ENCODE data around the gene PRIMPOL.

PRIMPOL gene

GRCh38 chr4:184668096-184668495 lies 18.6 kb downstream of the PRIMPOL start:
- DNase-seq (ENCODE audit: low read depth in 3 of 3): no peak

- DNase-seq (ENCODE audit: low read depth in 3 of 3): no peak
Measured at GRCh38 chr4:184668511-184669114, 19.1 kb downstream of the PRIMPOL start.

DNA sequence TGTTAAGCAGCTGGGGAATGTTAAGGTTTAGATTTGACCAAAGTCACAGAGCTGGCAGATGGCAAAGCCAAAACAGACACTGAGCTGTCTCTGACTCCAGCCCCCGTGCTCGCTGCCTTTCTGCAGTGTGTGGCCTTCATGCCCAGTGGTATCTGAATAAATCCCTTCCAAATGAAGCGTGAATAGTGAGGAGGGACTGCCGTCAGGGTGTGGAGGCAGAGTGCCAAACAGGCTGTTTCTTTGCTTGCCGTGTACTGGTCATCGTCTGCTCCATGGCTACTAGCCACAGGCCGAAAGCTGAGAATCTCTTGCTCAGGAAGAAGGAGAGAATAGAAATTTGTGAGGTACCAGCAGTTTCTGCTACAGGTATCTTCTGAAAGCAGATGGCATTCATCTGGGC lies 19.7 kb downstream of the PRIMPOL start:
- no peak for DNase-seq (ENCODE audit: low read depth in 3 of 3)

GRCh38 chr4:184671101-184671500 lies 21.6 kb downstream of the PRIMPOL start:
- no peak for DNase-seq (ENCODE audit: low read depth in 3 of 3)

DNA sequence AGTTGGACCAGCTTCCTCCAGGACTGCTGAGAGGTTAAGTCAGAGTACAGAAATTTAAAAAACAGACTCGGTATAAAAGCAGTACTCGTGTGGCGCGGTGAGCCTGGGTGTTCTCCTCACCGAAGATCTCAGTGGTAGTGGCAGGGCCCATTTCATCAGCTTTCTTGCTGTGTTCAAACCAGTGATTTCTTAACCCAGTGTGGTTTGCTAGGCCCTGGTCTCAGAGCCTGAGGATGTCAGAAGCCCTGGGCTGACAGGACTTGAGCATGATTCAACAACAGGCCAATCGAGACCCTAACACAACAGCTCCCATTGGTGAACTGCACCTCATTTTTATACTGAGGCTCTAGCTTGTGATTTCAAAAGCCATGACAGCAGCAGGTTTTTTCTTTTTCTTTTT lies 23.2 kb downstream of the PRIMPOL start:
- DNase-seq (ENCODE audit: low read depth in 3 of 3): no peak

GRCh38 chr4:184674011-184674410 lies 24.5 kb downstream of the PRIMPOL start:
- DNase-seq (ENCODE audit: low read depth in 3 of 3): no peak

DNA sequence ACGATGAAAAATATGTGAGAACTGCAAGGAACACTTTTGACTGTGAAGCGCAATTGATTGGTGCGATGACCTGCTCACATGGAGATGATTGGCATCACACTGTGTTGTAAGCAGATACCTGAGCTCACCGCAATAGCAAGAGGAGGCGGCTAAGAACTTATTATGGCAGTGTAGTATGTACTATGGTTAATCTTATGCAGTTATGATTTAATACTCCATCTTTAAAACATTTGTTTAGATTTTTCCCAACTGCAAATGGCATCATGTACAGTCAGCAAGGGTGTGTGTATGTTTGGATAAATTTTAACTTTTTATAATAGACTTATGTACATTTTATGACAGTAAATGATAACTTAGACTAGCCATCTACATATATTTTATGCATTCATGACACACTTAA lies 25.5 kb downstream of the PRIMPOL start:
- DNase-seq (ENCODE audit: low read depth in 3 of 3): no peak

DNA sequence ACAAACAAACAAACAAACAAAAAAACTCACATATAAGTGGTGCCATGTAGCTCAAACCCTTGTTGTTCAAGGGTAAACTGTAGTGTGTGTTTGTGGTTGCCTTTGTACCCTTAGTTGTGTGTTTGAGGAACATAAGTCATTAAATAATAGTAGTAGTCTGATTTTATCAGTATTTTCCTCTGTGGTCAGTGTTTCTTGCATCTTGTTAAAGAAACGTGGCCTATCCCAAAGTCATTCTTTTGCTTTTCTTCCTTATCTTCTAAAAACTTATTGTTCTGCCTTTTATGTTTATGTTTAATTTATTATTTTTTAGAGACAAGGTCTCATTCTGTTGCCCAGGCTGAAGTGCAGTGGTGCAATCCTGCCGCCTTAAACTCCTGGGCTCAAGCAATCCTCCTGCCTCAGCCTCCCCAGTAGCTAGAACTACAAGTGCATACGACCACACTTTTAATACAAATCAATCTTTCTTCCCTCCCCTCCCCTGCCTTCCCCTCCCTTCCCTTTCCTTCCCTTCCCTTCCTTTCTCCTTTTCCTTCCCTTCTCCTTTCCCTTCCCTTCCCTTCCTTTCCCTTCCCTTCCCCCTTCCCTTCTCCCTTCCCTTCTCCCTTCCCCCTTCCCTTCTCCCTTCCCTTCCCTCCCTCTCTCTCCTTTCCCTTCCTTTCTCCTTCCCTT lies 26.4 kb downstream of the PRIMPOL start:
- DNase-seq (ENCODE audit: low read depth in 3 of 3): no peak

GRCh38 chr4:184680698-184681097 lies 31.2 kb downstream of the PRIMPOL start:
- no peak for DNase-seq (ENCODE audit: low read depth in 3 of 3)

GRCh38 chr4:184681916-184682315 lies 32.4 kb downstream of the PRIMPOL start:
- no peak for DNase-seq (ENCODE audit: low read depth in 3 of 3)

DNA sequence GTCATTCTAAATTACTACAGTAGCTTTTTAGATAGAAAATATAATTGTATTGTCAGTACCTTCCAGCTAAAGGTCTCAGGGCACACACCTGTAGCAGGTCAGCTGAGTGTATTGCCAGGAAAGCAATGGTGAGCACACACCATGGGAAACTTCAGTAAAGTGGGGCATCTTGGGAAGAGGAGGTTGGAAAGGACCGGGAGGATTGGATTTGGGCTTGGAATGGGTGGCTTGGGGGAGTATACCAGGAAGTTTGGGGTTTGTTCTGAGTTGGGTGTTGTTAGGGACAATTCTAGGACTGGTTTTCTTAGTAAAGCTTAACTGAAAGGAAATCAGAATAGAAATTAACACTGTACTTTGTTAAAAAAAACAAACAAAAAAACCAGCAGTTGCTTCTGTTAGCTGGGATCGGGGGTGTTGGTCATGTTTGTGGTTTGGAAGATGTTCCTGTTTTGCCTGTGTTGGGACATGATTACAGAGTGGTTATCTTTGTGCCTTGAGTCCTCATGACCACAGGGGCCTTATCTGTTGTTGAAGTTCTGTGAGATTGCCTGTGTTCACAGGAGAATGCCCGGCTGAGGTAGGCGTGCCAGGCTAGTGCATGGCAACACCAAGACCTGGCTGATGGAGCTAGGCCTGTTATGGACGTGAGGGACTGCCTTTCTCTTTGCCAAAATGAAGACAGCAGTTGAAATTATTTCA lies 35.1 kb downstream of the PRIMPOL start:
- no peak for DNase-seq (ENCODE audit: low read depth in 3 of 3)

DNA sequence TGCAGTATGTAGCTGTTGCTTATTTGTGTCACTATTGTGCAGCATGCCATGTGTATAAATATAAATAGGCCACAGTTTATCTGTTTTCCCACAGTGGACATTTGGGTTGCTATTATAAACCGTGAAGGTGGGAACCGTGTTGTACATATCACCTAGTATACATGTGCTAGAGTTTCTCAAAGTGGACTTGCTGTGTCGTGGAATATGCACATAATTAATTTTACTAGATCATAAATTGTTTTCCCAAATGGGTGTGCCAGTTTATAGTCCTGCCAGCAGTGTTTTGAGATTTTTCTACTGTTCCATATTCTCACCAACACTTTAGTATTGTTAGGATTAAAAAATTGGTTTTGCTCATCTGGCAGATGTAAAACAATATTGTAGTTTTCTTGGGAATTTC lies 38.5 kb downstream of the PRIMPOL start:
- no peak for DNase-seq (ENCODE audit: low read depth in 3 of 3)

DNA sequence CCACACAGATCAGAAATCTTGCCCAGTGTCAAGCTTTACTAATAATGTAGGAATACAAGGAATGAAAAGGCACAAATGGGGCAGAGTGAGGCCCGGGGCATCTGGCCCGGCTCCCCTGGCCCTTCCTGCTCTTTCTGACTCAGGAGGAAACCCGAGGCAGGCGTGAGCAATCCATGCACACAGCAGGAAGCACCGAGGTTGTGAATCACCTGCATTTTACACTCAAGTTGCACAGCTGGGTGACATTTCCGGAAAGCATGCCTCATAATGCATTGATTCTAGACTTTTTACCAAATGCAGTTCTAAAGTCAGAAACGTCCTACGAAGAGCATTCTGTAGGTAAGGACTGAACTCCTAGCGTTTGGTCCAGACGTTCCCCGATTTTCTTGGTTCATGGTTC lies 38.9 kb downstream of the PRIMPOL start:
- DNase-seq (ENCODE audit: low read depth in 3 of 3): no peak

- DNase-seq (ENCODE audit: low read depth in 3 of 3): no peak
Measured at GRCh38 chr4:184689681-184690080, 40.1 kb downstream of the PRIMPOL start.

DNA sequence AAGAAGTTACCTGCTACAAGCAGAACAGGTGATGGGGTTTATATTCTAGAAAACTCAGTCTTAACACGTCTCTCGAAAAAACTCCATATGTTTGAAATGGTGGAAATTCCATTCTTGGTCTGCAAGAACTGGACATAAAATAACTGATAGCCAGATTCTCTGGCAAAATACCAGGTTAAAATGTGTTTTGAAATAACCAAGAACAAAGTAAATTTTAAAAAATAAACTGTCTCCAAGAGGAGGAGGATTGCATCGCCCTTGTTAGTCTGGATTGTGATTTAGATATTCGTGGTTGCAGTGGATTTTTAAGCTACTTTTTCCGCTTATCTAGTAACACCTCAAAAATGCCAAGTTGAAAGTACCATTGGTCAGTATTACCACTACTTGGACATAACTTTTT lies 43.5 kb downstream of the PRIMPOL start:
- DNase-seq (ENCODE audit: low read depth in 3 of 3): no peak

DNA sequence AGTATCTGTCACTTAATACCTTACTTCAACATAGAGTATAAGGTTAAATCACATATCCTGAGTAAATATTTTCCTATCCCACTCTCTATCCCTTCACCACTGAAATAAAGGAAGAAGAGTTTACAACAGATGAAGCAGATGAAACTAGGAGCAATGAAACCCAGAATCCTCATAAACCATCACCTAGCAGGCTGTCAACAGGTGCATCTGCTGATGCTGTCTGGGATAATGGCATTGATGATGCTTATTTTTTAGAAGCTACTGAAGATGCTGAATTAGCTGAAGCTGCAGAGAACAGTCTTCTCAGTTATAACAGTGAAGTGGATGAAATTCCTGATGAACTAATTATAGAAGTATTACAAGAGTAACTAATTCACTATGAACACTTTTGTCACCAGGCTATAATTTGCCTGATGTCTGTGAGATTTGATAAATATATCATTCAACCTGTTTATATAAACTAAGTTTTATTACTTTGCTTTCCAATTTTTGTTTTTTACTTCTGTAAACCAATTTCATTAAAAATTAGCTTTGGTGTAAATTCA lies 44.9 kb downstream of the PRIMPOL start:
- no peak for DNase-seq (ENCODE audit: low read depth in 3 of 3)

GRCh38 chr4:184695178-184695896 lies 45.8 kb downstream of the PRIMPOL start:
- no peak for DNase-seq (ENCODE audit: low read depth in 3 of 3)

DNA sequence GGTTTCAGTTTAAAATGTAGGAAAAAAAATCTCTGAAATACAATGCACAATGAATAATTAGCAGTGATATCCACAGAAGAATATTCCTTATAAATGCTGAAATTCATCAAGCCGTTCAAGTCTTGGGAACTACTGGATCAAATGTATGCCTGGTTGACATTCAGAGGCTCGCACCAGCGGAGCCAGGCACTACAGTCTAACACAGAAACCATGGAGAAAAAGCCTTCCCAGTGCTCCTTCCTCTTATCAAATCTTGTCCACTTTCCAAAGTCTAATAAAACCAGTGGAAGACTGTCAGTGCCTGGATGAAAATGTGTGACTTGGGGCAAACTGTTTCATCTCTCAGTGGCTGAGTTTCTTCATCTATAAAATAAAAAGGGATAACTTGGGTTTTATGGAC lies 48.4 kb downstream of the PRIMPOL start:
- no peak for DNase-seq (ENCODE audit: low read depth in 3 of 3)

- no peak for DNase-seq (ENCODE audit: low read depth in 3 of 3)
Measured at GRCh38 chr4:184699941-184700340, 50.4 kb downstream of the PRIMPOL start.

DNA sequence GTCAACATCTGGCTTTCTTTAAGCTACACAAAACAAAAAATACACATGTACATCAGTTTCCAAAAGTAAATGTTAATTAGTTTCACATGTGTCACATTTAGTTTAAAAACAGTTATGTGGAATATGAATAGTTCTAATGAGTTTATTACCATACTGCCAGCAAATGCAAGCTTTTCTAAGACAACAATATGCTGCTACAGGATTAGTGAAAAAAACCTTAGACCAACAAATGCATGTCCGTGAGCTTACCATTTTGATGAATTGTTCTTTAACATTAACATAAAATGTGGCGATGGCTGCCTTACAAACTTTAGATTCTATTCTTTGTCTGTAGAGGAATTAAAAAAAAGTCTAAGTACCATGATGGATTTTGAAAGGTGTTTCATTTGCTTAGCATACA lies 52.6 kb downstream of the PRIMPOL start:
- no peak for DNase-seq (ENCODE audit: low read depth in 3 of 3)

DNA sequence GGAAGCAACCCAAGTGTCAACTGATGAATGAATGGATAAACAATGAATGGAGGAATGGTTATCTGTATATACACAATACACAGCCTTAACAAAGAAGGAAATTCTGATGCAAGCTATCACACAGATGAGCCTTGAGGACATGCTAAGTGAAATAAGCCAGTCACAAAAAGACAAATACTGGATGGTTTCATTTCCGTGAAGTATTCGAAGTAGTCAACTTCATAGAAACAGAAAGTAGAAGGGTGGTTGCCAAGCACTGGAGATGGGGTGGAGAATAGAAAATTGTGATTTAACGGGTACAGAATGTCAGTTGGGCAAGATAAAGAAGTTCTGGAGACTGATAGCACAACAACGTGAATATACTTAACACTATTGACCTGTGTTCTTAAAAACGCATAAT lies 56.2 kb downstream of the PRIMPOL start:
- DNase-seq (ENCODE audit: low read depth in 3 of 3): no peak

DNA sequence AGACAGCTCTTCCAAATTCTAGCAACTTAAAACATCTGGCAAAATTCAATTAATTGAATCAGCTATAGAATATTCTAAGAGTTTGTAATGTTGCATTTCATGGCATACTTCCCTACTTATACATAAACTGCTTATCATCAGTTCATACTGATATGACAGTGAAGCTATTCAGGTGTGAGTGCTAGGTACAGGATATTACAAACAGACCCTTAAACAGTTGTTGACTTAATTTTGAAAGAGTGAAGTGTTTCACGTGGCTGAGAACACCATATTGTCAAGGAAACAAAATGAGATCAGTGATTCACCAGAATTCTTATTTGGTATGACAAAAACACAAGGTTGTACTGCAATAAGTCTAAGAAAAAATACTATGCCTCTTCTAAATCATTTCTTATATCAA lies 56.9 kb downstream of the PRIMPOL start:
- DNase-seq (ENCODE audit: low read depth in 3 of 3): no peak

Measured in stimulated activated CD4-positive, alpha-beta T cell treated with anti-CD3 and anti-CD28 coated beads, TNF-alpha, amount 100 ng/mL, for 4 hours (primary cell).